NCI-H1417 treated with DMSO at 0.1 percent for 48 hours (cell line): Measurements from ENCODE around the gene MYO1F.
"Not testable (repeated sequence)": the region's sequence is repeated elsewhere in the genome, so short reads cannot be mapped to it uniquely, and the experiment has no call there.

Experiments used
- DNase-seq: peaks from one replicate; lab custom pipeline; 2025; lab: John Stamatoyannopoulos, UW

The MYO1F gene

GRCh38 chr19:8600064-8600463 is 22.8 kb upstream of the MYO1F start:
- no peak for DNase-seq

GRCh38 chr19:8596168-8596567 is 18.9 kb upstream of the MYO1F start:
- no peak for DNase-seq

DNA sequence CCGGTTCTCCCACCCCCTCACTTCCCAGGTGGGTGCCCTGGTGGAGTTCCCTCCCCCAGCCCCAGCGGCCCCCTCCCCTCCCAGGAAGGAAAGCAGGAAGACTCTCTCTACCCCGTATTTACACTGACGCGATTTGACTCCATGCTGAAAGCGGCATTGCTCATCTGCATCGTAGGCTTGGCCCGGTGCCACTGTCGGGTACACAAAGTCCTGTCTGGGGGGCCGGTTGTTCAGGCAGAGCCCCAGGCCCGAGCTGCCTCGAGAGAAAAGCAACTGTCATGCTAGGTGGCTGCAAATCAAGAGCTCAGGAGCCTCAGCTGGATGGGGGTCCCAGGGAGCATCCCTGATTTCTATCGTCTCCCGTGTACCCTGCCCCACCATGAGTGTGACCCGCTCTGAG is 18.4 kb upstream of the MYO1F start:
- DNase-seq, result no peak

DNA sequence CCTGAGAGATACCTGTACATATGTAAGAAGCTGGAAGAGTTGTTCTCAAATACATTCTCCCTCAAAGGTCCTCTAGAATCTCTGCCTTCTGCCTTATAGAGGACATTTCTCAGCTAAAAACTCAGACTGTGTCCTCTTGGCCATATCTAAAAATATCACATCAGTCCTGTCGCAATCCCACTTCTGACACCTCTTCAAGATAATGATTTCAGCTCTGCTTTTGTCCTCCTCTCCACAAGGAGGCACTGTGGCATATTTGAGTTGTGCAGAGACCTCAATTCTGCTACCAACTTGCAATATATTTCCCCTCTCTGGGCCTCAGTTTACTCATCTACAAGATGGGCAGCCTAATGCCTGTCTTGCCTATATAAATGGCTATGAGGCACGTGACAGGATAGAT is 16.7 kb upstream of the MYO1F start:
- DNase-seq, result no peak

GRCh38 chr19:8592231-8593009 is 15.2 kb upstream of the MYO1F start:
- DNase-seq, result no peak

DNA sequence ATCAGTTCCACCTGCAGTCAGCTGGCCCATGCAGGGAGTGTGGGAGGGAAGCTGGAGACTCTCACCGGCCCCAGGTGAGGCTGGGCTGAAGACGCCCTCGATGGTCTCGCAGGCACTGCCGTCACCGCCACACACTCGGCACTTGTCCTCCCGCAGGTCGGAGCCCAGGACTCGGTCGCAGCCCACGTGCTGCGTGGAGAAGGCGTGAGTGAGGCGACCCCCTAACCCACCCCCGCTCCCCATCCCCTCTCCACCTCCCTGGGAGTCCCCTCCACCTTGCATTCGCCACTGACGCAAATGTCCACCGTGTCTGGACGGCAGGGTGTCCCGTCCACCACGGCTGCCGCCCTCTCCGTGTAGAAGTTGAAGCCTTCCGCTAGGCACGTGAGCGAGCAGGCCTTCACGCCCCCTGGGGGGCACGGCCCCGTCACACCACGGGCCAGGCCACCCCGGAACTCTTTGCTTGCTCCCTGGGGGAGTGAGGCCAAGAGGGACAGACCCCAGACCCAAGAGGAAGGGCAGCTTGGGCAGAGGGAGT is 12.0 kb upstream of the MYO1F start:
- DNase-seq, result no peak

- no peak for DNase-seq
Observed at GRCh38 chr19:8585894-8586750, 8.9 kb upstream of the MYO1F start.

GRCh38 chr19:8584965-8585893 is 8.0 kb upstream of the MYO1F start:
- DNase-seq, result no peak

- no peak for DNase-seq
Observed at GRCh38 chr19:8580710-8581281, 3.6 kb upstream of the MYO1F start.

DNA sequence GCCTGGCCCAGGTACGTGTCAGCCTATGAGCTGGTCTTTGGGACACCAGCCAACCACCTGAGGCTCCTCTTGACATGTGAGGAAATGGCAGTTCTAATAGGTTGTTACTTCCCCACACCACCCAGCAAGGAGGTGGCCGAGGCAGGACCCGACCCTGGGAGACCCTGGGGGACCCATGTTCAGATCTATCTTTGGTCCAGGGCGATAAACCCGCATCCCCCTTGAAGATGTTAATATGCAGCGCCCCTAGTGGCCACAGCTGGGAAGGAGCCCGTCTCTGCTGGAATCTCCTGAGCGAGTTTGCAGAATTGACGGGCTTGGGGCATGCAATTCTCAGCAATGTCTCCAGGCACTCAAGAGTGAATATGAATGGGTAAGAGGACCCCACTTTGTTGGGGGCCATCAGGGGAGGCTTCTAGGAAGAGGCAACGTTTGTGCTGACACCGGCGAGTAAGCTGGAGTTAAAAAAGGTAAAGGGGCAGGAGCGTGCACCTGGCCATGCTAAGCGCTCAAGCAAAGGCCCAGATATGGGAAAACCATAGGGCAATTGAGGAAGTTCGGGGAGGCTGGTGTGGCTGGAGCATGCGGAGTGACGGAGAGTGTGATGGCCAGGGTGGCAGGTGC is 1.5 kb upstream of the MYO1F start:
- DNase-seq, result no peak

DNA sequence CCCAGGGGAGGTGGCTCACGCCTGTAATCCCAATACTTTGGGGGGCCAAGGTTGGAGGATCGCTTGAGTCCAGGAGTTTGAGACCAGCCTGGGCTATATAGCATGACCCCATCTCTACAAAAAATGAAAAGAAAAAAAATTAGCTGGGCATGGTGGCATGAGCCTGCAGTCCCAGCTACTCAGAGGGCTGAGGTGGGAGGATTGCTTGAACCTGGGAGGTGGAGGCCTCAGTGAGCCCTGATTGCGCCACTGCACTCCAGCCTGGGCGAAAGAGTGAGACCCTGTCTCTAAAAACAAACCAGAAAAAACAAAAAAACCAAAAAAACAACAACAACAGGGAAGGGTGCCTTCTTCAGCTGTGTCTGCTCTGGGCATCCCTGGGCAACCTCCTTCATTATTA is 499 bp upstream of the MYO1F start:
- DNase-seq, result no peak

DNA sequence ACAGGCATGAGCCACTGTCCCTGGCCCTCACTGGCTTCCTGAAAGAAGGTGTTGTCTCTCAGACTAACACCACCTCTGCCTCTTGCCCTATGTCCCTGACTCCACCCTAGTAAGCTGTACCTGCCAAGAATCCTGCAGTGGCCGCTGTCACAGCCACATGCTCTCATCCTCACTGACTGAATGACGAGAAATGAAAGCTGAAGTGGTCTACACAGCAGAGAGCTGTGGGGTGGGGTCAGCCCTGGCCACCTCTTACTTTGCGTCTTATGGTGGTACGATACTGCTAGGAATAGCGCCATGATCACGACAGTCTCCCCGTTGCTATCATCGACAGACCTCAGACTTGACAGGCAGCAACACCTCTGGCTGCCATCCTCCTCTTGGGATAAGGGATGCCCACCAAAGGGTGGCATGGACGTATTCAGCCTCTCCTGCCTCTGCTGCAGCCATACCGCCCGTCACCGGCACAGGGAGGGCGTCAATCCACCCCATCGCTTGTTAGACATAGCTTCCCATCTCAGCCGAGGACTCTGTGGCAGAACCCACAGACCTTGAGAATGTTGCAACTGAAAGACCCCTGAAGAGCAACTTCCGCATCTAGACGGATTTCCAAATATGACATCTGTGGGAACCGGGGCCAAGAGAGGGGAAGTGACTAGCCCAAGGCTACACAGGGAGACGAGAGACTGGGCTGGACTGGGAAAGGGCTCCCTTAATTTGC is 809 bp downstream of the MYO1F start:
- no peak for DNase-seq

GRCh38 chr19:8575467-8575997 is 1.7 kb downstream of the MYO1F start:
- DNase-seq, result no peak

DNA sequence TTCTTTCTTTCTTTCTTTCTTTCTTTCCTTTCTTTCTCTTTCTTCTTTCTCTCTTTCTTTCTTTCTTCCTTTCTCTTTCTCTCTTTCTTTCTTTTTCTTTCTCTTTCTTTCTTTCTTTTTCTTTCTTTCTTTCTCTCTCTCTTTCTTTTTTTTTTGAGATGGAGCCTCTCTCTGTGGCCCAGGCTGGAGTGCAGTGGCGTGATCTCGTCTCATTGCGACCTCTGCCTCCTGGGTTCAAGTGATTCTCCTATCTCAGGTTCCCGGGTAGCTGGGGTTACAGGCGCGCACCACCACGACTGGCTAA is 2.7 kb downstream of the MYO1F start:
- DNase-seq, result not testable (repeated sequence)

DNA sequence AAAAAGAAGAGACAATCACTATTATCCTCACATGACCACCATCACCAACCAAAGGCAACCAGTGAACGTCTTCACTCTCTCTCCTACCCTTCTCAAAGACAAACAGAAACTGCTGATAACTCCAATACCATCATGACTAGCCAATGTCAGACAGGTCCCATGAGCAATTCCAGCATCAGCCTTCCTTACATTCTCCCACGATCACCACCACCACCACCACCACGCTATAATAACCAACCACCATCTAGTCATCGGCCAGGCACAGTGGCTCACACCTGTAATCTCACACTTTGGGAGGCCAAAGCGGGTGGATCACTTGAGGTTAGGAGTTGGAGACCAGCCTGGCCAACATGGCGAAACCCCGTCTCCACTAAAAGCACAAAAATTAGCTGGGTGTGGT is 3.9 kb downstream of the MYO1F start:
- DNase-seq, result no peak

DNA sequence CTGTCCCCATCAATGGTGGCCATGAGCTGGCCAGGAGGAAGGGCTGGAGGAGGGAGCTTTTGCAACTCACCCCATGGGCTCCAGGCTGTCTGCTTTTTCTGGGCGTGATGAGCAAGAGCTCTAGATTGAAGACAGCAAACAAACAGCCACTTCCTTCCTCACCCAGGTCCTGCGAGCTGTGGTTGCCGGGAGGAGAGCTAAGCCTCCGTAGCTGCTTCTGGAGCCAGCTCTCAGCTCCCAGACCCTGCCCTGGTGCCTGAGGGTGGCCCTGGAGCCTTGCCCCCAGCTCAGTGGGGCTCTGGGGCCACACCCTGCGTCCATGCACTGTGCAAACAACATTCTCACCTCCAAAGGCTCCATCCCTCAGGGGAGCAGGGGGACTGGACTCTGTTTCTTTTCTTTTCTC is 6.2 kb downstream of the MYO1F start:
- no peak for DNase-seq

GRCh38 chr19:8569066-8569771 is 8.0 kb downstream of the MYO1F start:
- DNase-seq, result no peak

DNA sequence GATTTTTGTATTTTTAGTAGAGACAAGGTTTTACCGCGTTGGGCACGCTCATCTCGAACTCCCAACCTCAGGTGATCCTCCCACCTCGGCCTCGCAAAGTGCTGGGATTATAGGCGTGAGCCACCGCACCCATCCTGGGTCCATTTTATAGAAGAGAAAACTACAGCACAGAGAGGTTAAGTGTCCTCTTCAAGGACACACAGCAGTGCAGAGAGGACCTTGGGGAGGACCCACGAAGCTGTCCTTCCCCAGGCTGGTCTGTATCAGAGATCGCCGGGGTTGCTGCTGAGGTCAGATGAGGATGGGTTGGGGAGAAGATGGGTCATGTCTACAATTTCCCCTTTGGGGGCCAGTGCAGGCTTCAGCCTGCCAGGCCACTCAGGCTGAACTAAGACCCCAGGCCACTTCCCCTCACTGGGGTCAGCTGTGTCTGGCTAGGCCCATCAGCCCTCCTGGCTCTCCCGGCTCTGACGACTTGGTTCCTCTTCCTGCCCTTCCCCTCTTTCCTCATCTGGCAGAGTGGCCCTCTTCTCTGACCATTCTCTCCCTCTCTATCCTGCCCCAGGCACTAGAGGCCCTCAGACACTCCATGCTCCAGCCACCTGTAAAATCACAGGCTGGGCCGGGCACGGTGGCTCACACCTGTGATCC is 9.6 kb downstream of the MYO1F start:
- DNase-seq, result no peak

GRCh38 chr19:8566855-8567254 is 10.4 kb downstream of the MYO1F start:
- DNase-seq, result no peak
